Esophagus squamous epithelium (tissue), 5 donors: Measurements from ENCODE around the gene RCC2. TPM values are rescaled to one million over a fixed set of nuclear protein-coding genes. Genes with fewer than 3 reads are reported as not detected.

Experiments
- DNase-seq: peaks from one replicate; lab custom pipeline; 2025; lab: John Stamatoyannopoulos, UW
- H3K27ac ChIP-seq, 4 donors: fragments of 200-600 bp; sonication (generic); one replicate each; pipeline ENCODE4 v1.5.1; 2016 to 2019; ENCODE audit warnings: mild to moderate bottlenecking in 1 of 4
- H3K27me3 ChIP-seq, 4 donors: fragments of 200-600 bp; sonication (generic); 1 replicate in 3 of 4; 2 replicates in 1 of 4; pipeline versions ENCODE4 v1.5.1 to v1.6.0; 2017 to 2021; ENCODE audit warnings: antibody characterized with exemption in 1 of 4
- H3K36me3 ChIP-seq, 3 donors: fragments of 200-600 bp; sonication (generic); one replicate each; pipeline ENCODE4 v1.5.1; 2016 to 2019
- H3K4me1 ChIP-seq, 3 donors: fragments of 200-600 bp; sonication (generic); one replicate each; pipeline ENCODE4 v1.5.1; 2017 to 2019
- H3K4me3 ChIP-seq, 4 donors: fragments of 200-600 bp; sonication (generic); 1 replicate in 3 of 4; 2 replicates in 1 of 4; pipeline ENCODE4 v1.5.1; 2016 to 2019; ENCODE audit warnings: mild to moderate bottlenecking in 2 of 4, moderate library complexity in 1 of 4
- H3K9me3 ChIP-seq, 3 donors: fragments of 200-600 bp; sonication (generic); one replicate each; pipeline ENCODE4 v1.5.1; 2016 to 2019
- POLR2A ChIP-seq, 4 donors: fragments of 450-650 bp; IDR thresholded peaks; one replicate each; pipeline ENCODE4 v1.6.1; 2017; ENCODE audit warnings: antibody characterized with exemption in 4 of 4, mild to moderate bottlenecking in 4 of 4, moderate library complexity in 3 of 4
- WGBS, 2 donors: methylation state at CpG; one replicate each; pipeline ENCODE4 v1.1.5; 2018; 5-methylcytosine and 5-hydroxymethylcytosine counted together
- intact Hi-C: fragments of 100-400 bp; cut with DNase I; formaldehyde crosslinking; loops from one replicate; pipeline ENCODE4 v1.15.0; 2022
- total RNA-seq, 4 donors: library from RNA; depleted of rRNA; stranded (reverse); fragments of >200 nt; gene quantifications; one replicate each; pipeline ENCODE4 v1.1.0, GENCODE V29; 2016
- TF ChIP-seq, protein P1 (sequence below), 6 experiments: fragments of 450-650 bp in 4 of 6; fragments of 200-600 bp in 2 of 6; sonication (generic) in 2 of 6; IDR thresholded peaks; one replicate each; pipeline ENCODE4 v1.5.1; 2016 to 2019; ENCODE audit warnings: antibody characterized with exemption in 6 of 6, mild to moderate bottlenecking in 4 of 6, moderate library complexity in 4 of 6
- donor health status: DM: yes; HTN: yes; CAD: no.

The RCC2 gene
- total RNA-seq, 4 donors from 2014 or later, result 51.3 to 81.3 (median 53.6) TPM

- no peak within 1 kb of the TSS for H3K4me3 ChIP-seq
- DNase-seq, result no peak
- H3K9me3 ChIP-seq, result no peaks in the 10 kb centered on the region
- H3K4me1 ChIP-seq, result no peaks in the 10 kb centered on the region
- intact Hi-C loops, result no loop called here
- WGBS, 2 donors, result 42% methylated on average over 2 of the region's 7 CpGs; no CpG with 5 or more reads in 1 of the 2 donors
- TF ChIP-seq POLR2A (IDR thresholded peaks at IDR 0.05), result no peak
- TF ChIP-seq, protein P1, sequence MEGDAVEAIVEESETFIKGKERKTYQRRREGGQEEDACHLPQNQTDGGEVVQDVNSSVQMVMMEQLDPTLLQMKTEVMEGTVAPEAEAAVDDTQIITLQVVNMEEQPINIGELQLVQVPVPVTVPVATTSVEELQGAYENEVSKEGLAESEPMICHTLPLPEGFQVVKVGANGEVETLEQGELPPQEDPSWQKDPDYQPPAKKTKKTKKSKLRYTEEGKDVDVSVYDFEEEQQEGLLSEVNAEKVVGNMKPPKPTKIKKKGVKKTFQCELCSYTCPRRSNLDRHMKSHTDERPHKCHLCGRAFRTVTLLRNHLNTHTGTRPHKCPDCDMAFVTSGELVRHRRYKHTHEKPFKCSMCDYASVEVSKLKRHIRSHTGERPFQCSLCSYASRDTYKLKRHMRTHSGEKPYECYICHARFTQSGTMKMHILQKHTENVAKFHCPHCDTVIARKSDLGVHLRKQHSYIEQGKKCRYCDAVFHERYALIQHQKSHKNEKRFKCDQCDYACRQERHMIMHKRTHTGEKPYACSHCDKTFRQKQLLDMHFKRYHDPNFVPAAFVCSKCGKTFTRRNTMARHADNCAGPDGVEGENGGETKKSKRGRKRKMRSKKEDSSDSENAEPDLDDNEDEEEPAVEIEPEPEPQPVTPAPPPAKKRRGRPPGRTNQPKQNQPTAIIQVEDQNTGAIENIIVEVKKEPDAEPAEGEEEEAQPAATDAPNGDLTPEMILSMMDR (IDR thresholded peaks at IDR 0.05), result no peak
- no peak within 1 kb of the TSS for H3K27ac ChIP-seq
- no peaks in the 10 kb centered on the region for H3K36me3 ChIP-seq
- H3K27me3 ChIP-seq, result peaks cover 0 to 40% (median 0%) of the 10 kb centered on the region in 4 donors
Observed at GRCh38 chr1:17371896-17372295, 67.6 kb downstream of the RCC2 start, which contains the start of gene PADI6. Gene PADI6, plus strand, starts transcription at chr1:17372196. Its CDS starts 50 bp downstream, at chr1:17372246.

DNA sequence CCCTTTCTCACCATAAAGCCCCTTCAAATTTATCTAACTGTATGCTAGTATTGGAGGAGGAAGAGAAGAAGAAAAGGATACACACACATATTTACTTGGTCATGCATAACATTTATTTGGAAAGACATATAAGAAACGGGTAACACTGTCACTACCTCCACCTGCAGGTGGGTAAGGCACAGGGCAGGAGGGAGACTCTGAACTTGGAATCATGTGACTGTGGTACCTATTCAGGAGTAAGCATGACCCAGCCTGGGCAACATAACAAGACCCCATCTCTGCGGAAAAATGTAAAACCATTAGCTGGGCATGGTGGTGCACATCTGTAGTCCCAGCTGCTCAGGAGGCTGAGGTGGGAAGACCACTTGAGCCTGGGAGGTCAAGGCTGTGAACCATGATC, 68.9 kb downstream of the RCC2 start:
- TF ChIP-seq, protein P1 (IDR thresholded peaks at IDR 0.05), result peak in 4 of 6 experiments; percentile 23 to 66 (median 40)
- TF ChIP-seq POLR2A (IDR thresholded peaks at IDR 0.05), result no peak
- H3K36me3 ChIP-seq, result no peaks in the 10 kb centered on the region
- no peak overlapping the region for H3K27ac ChIP-seq
- intact Hi-C loops, result no loop called here
- 35 to 50% methylated on average over 2 of the region's 2 CpGs for WGBS, 2 donors
- H3K9me3 ChIP-seq, result no peaks in the 10 kb centered on the region
- no peak for DNase-seq
- H3K27me3 ChIP-seq, result peaks cover 0 to 47% (median 0%) of the 10 kb centered on the region in 4 donors
- peaks cover 0 to 6% (median 0%) of the 10 kb centered on the region in 3 donors for H3K4me1 ChIP-seq
- no peak overlapping the region for H3K4me3 ChIP-seq

- H3K4me3 ChIP-seq, result no peak overlapping the region
- TF ChIP-seq, protein P1 (IDR thresholded peaks at IDR 0.05), result no peak
- TF ChIP-seq POLR2A (IDR thresholded peaks at IDR 0.05), result no peak
- intact Hi-C loops, result no loop called here
- H3K9me3 ChIP-seq, result no peaks in the 10 kb centered on the region
- H3K4me1 ChIP-seq, result peaks cover 0 to 8% (median 0%) of the 10 kb centered on the region in 3 donors
- no peak for DNase-seq
- peaks cover 0 to 47% (median 0%) of the 10 kb centered on the region in 4 donors for H3K27me3 ChIP-seq
- no peaks in the 10 kb centered on the region for H3K36me3 ChIP-seq
- no CpG with 5 or more reads among the region's 9 CpGs for WGBS, 2 donors
- H3K27ac ChIP-seq, result no peak overlapping the region
Observed at GRCh38 chr1:17369466-17369865, 70.0 kb downstream of the RCC2 start.

DNA sequence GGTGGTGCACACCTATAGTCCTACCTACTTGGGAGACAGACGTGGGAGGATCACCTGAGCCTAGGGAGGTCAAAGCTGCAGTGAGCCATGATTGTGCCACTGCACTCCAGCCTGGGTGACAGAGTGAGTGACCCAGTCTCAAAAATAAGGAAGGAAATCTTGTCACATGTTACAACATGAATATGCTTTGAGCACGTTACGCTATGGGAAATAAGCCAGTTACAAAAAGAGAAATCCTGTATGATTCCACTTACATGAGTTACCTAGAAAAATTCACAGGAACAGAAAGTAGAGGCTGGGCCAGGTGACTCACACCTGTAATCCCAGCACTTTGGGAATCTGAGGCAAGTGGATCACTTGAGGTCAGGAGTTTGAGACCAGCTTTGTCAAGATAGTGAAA, 74.2 kb downstream of the RCC2 start:
- Histone ChIP-seq H3K4me3 (no peak overlapping the region), H3K9me3 (no peaks in the 10 kb centered on the region), H3K27me3 (peaks cover 0 to 43% (median 0%) of the 10 kb centered on the region in 4 donors), H3K27ac (no peak overlapping the region), H3K4me1 (peaks cover 0 to 8% (median 0%) of the 10 kb centered on the region in 3 donors), H3K36me3 (no peaks in the 10 kb centered on the region)
- TF ChIP-seq, protein P1 (IDR thresholded peaks at IDR 0.05), result no peak
- no peak for TF ChIP-seq POLR2A (IDR thresholded peaks at IDR 0.05)
- intact Hi-C loops, result no loop called here
- DNase-seq, result no peak
- WGBS, 2 donors, result 39 to 45% methylated on average over 3 of the region's 3 CpGs

- Histone ChIP-seq H3K4me3 (no peak overlapping the region), H3K9me3 (no peaks in the 10 kb centered on the region), H3K36me3 (no peaks in the 10 kb centered on the region), H3K4me1 (peaks cover 0 to 8% (median 0%) of the 10 kb centered on the region in 3 donors), H3K27ac (no peak overlapping the region), H3K27me3 (peaks cover 0 to 42% (median 0%) of the 10 kb centered on the region in 4 donors)
- WGBS, 2 donors, result 50 to 68% methylated on average over 2 of the region's 4 CpGs
- intact Hi-C loops, result no loop called here
- no peak for DNase-seq
- TF ChIP-seq POLR2A (IDR thresholded peaks at IDR 0.05), result no peak
- TF ChIP-seq, protein P1 (IDR thresholded peaks at IDR 0.05), result no peak
Observed at GRCh38 chr1:17363771-17364170, 75.7 kb downstream of the RCC2 start.
